Erythroblast (primary cell): ENCODE data around the gene IL12RB1.

Experiments used
- GATA1 ChIP-seq: IDR thresholded peaks from 2 replicates; pipeline ENCODE4 v1.6.1; 2011; ENCODE audit warnings: low read depth, mild to moderate bottlenecking, control low read depth, low read length, moderate library complexity
- POLR2A ChIP-seq: IDR thresholded peaks from 2 replicates; pipeline ENCODE4 v1.6.1; 2011; ENCODE audit warnings: mild to moderate bottlenecking, low read length

DNA sequence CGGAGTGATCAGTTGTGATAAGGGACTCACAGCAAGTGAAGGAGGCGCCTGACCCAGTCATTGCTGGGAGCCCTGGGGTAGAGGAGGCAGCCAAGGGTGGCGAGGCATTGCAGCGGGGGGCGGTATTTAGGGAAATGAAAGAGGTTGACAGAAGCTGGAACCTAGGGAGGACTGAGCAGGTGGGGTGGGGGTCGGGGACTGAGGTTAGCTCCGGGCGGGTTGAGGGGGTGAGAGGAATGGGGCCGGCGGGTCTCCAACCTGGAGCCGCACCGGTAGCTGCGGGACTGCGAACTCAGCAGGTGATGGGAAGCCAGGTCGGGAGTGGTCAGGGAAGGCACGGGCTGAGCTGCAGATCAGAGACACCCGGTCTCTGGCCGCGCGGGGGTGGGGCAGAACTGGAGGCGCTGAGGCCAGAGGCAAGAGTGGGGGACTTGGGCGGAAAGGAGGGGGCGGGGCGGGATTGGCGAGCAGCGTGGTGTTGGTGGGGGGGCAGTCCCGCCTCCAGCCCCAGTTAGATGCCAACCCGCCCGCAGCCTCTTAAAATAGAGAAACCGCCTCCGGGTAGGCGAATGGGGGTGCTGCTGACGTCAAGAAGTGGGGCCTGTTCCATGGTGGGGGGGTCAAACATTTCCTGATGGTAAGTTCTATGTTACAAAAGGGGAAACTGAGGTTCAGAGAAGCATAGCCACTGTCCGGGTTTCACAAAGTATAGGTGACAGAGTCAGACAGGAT lies 12.3 kb upstream of the IL12RB1 start:
- TF ChIP-seq POLR2A (no peak), GATA1 (no peak)
